MM.1S (cell line): ENCODE data around the gene FAR2.

ENCODE experiments used
- DNase-seq: peaks from one replicate; pipeline ENCODE4 v3.0.0-alpha.2; 2015
- H2AFZ ChIP-seq: fragments of 300-600 bp; sonication (generic); 2 replicates; pipeline ENCODE4 v1.6.0; 2016; ENCODE audit warnings: antibody characterized with exemption, low read length
- H3F3A ChIP-seq: fragments of 300-600 bp; sonication (generic); 2 replicates; pipeline ENCODE4 v1.6.1; 2016; ENCODE audit warnings: mild to moderate bottlenecking, antibody characterized with exemption, low read length, moderate library complexity, mixed read lengths; ENCODE audit not compliant: insufficient read depth
- H3K27ac ChIP-seq: fragments of 300-600 bp; sonication (generic); 2 replicates; pipeline ENCODE4 v1.5.1; 2016; ENCODE audit warnings: mild to moderate bottlenecking, low read length
- H3K27me3 ChIP-seq: fragments of 300-600 bp; sonication (generic); replicated peaks from 2 replicates; pipeline ENCODE4 v1.6.0; 2016; ENCODE audit warnings: low read length; ENCODE audit not compliant: insufficient read depth
- H3K36me3 ChIP-seq: fragments of 300-600 bp; sonication (generic); replicated peaks from 2 replicates; pipeline ENCODE4 v1.6.1; 2016; ENCODE audit warnings: mild to moderate bottlenecking, low read length, mixed read lengths; ENCODE audit not compliant: insufficient read depth
- H3K4me1 ChIP-seq: fragments of 300-600 bp; sonication (generic); 2 replicates; pipeline ENCODE4 v1.6.1; 2016; ENCODE audit warnings: low read length, mixed read lengths
- H3K4me2 ChIP-seq: fragments of 300-600 bp; sonication (generic); 2 replicates; pipeline ENCODE4 v1.6.0; 2016; ENCODE audit warnings: low read depth, low read length
- H3K4me3 ChIP-seq: fragments of 300-600 bp; sonication (generic); 2 replicates; pipeline ENCODE4 v1.5.1; 2016; ENCODE audit warnings: low read length, mixed read lengths
- H3K79me2 ChIP-seq: fragments of 300-600 bp; sonication (generic); 2 replicates; pipeline ENCODE4 v1.6.1; 2016; ENCODE audit warnings: mixed run types, low read length, mixed read lengths
- H3K9ac ChIP-seq: fragments of 300-600 bp; sonication (generic); 2 replicates; pipeline ENCODE4 v1.6.1; 2016; ENCODE audit warnings: low read length, mixed read lengths
- H3K9me2 ChIP-seq: fragments of 300-600 bp; sonication (generic); replicated peaks from 2 replicates; pipeline ENCODE4 v1.6.1; 2016; ENCODE audit warnings: mild to moderate bottlenecking, low read length, mixed read lengths; ENCODE audit not compliant: insufficient read depth
- H3K9me3 ChIP-seq: fragments of 300-600 bp; sonication (generic); replicated peaks from 2 replicates; pipeline ENCODE4 v1.6.1; 2016; ENCODE audit warnings: mild to moderate bottlenecking, low read length, mixed read lengths; ENCODE audit not compliant: insufficient read depth
- H4K20me1 ChIP-seq: fragments of 300-600 bp; sonication (generic); 2 replicates; pipeline ENCODE4 v1.6.1; 2016; ENCODE audit warnings: mild to moderate bottlenecking, low read length, moderate library complexity, mixed read lengths; ENCODE audit not compliant: insufficient read depth
- EZH2 ChIP-seq: fragments of 300-600 bp; sonication (generic); optimal IDR thresholded peaks from 2 replicates; pipeline ENCODE3; 2017; ENCODE audit warnings: low read depth, mild to moderate bottlenecking, antibody characterized with exemption, low read length, mixed read lengths
- EZH2phosphoT487 ChIP-seq: fragments of 300-600 bp; sonication (generic); IDR thresholded peaks from 2 replicates; pipeline ENCODE4 v1.6.1; 2018; ENCODE audit warnings: antibody characterized with exemption, low read length
- TF ChIP-seq, protein P1 (sequence below): fragments of 300-600 bp; sonication (generic); IDR thresholded peaks from 2 replicates; pipeline ENCODE4 v1.5.1; 2016; ENCODE audit warnings: antibody characterized with exemption, low read length, mixed read lengths

The FAR2 gene

DNA sequence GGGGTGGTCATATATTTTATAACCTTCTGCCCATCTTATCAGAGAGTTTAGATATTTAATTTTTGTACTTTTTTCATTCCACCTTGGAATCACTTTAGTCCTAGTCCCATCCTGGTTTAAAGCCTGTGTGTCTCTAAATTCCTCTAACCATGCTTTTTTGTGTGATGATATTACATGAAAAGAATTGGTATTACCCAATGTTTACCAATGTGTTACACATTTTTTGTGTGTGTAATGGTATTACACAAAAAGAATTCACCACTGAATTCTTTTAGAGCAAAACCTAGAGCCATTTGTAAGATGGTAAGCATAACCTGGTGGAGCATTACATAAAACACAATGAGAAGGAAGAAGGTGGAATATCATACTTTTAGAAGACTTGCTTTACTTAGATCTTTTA is 77.5 kb downstream of the FAR2 start:
- Histone ChIP-seq H3K9me3 (no peaks in the 10 kb centered on the region), H3K36me3 (no peaks in the 10 kb centered on the region), H3K27me3 (no peaks in the 10 kb centered on the region), H3K4me3 (no peak overlapping the region), H2AFZ (no peak overlapping the region), H3K4me2 (no peak overlapping the region), H3K79me2 (no peaks in the 10 kb centered on the region), H4K20me1 (no peaks in the 10 kb centered on the region), H3F3A (no peaks in the 10 kb centered on the region), H3K27ac (no peak overlapping the region), H3K9ac (no peak overlapping the region), H3K9me2 (no peaks in the 10 kb centered on the region), H3K4me1 (no peaks in the 10 kb centered on the region)
- DNase-seq = no peak
- TF ChIP-seq EZH2phosphoT487 = no peak

DNA sequence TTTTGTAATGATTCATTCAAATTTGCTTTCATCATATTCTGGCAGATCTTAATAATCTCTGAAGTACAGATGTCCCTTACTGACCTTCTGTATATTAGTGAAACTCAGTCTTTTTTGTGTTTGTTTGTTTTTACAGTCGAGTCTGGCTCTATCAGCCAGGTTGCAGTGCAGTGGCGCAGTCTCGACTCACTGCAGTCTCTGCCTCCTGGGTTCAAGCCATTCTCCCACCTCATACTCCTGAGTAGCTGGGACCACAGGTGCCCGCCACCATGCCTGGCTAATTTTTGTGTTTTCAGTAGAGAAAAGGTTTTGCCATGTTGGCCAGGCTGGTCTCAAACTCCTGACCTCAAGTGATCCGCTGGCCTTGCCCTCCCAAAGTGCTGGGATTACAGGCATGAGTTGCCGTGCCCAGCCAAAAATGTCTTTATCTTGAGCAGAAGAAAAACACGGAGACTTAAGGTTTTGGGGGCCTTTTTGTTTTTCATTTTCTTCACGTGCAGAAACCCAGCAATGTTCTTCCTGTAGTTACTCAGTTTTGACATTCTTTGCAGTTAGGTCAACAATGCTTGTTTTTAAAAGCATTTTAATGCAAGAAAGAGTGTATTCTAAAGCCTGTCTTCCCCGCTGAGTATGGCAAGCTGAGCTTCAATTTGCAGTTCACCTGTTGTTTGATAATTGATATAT is 79.5 kb downstream of the FAR2 start:
- Histone ChIP-seq H3K4me2 (no peak overlapping the region), H4K20me1 (no peaks in the 10 kb centered on the region), H3K9ac (no peak overlapping the region), H3K36me3 (no peaks in the 10 kb centered on the region), H3K4me1 (no peaks in the 10 kb centered on the region), H2AFZ (no peak overlapping the region), H3K9me3 (no peaks in the 10 kb centered on the region), H3K9me2 (no peaks in the 10 kb centered on the region), H3K27me3 (no peaks in the 10 kb centered on the region), H3K27ac (no peak overlapping the region), H3K4me3 (no peak overlapping the region), H3K79me2 (no peaks in the 10 kb centered on the region), H3F3A (no peaks in the 10 kb centered on the region)
- DNase-seq = no peak
- TF ChIP-seq EZH2phosphoT487 (no peak), EZH2 (no peak)
- TF ChIP-seq, protein P1, sequence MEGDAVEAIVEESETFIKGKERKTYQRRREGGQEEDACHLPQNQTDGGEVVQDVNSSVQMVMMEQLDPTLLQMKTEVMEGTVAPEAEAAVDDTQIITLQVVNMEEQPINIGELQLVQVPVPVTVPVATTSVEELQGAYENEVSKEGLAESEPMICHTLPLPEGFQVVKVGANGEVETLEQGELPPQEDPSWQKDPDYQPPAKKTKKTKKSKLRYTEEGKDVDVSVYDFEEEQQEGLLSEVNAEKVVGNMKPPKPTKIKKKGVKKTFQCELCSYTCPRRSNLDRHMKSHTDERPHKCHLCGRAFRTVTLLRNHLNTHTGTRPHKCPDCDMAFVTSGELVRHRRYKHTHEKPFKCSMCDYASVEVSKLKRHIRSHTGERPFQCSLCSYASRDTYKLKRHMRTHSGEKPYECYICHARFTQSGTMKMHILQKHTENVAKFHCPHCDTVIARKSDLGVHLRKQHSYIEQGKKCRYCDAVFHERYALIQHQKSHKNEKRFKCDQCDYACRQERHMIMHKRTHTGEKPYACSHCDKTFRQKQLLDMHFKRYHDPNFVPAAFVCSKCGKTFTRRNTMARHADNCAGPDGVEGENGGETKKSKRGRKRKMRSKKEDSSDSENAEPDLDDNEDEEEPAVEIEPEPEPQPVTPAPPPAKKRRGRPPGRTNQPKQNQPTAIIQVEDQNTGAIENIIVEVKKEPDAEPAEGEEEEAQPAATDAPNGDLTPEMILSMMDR = no peak

- no peaks in the 10 kb centered on the region for H3K4me1 ChIP-seq
- H3K9me3 ChIP-seq = no peaks in the 10 kb centered on the region
- TF ChIP-seq EZH2phosphoT487 = no peak
- no peak for TF ChIP-seq EZH2
- TF ChIP-seq, protein P1 = no peak
- H3K27ac ChIP-seq = no peak overlapping the region
- H3K4me3 ChIP-seq = no peak overlapping the region
- no peaks in the 10 kb centered on the region for H3K9me2 ChIP-seq
- no peaks in the 10 kb centered on the region for H3K79me2 ChIP-seq
- no peaks in the 10 kb centered on the region for H3K36me3 ChIP-seq
- H3K9ac ChIP-seq = no peak overlapping the region
- no peaks in the 10 kb centered on the region for H3K27me3 ChIP-seq
- DNase-seq = no peak
- no peaks in the 10 kb centered on the region for H4K20me1 ChIP-seq
- H3F3A ChIP-seq = no peaks in the 10 kb centered on the region
- no peak overlapping the region for H3K4me2 ChIP-seq
- H2AFZ ChIP-seq = no peak overlapping the region
Observed at GRCh38 chr12:29229158-29229505, 80.1 kb downstream of the FAR2 start.

- Histone ChIP-seq H3K4me3 (no peak overlapping the region), H3K79me2 (no peaks in the 10 kb centered on the region), H3K9me3 (no peaks in the 10 kb centered on the region), H3K27me3 (no peaks in the 10 kb centered on the region), H3K4me1 (no peaks in the 10 kb centered on the region), H3K36me3 (no peaks in the 10 kb centered on the region), H2AFZ (no peak overlapping the region), H3K27ac (no peak overlapping the region), H3K4me2 (no peak overlapping the region), H4K20me1 (no peaks in the 10 kb centered on the region), H3F3A (no peaks in the 10 kb centered on the region), H3K9ac (no peak overlapping the region), H3K9me2 (no peaks in the 10 kb centered on the region)
- no peak for DNase-seq
- TF ChIP-seq EZH2 (no peak), EZH2phosphoT487 (no peak)
- TF ChIP-seq, protein P1 = no peak
Observed at GRCh38 chr12:29229937-29230336, 80.9 kb downstream of the FAR2 start.
